GM12892 (cell line): ENCODE measurements around the gene SLC9A1.
"Not testable (repeated sequence)": the region's sequence is repeated elsewhere in the genome, so short reads cannot be mapped to it uniquely, and the experiment has no call there.

ENCODE experiments used
- POLR2A ChIP-seq: IDR thresholded peaks from 2 replicates; pipeline ENCODE4 v1.6.1; 2011; ENCODE audit warnings: low read depth, low read length, control low read depth
- POLR2AphosphoS5 ChIP-seq: IDR thresholded peaks from 2 replicates; pipeline ENCODE4 v1.6.1; 2011; ENCODE audit warnings: low read depth, low read length, control low read depth

DNA sequence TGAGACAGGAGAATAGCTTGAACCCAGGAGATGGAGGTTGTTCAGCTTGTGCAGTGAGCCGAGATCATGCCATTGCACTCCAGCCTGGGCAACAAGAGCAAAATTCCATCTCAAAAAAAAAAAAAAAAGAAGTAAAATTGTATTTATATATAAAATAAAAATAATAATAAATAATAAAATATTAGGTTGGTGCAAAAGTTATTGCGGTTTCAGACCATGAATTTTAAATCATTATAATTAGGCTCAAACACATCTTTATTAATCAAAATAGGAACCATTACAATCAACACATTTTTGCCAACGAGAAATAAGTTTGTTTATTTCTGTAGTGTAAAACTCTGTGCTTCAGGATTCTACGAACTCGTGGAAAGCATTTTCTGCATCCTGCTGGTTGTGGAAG lies 18.1 kb upstream of the SLC9A1 start:
- TF ChIP-seq POLR2A, POLR2AphosphoS5: not testable (repeated sequence)
